HL-60 (cell line): ENCODE data around the gene KRT86.

Source experiments
- GABPA ChIP-seq: IDR thresholded peaks from 2 replicates; pipeline ENCODE4 v1.6.1; 2012; ENCODE audit warnings: low read depth
- POLR2AphosphoS5 ChIP-seq: IDR thresholded peaks from 2 replicates; pipeline ENCODE4 v1.6.1; 2012; ENCODE audit warnings: low read depth
- REST ChIP-seq: IDR thresholded peaks from 2 replicates; pipeline ENCODE4 v1.6.1; 2012; ENCODE audit warnings: low read depth; ENCODE audit not compliant: insufficient replicate concordance
- SPI1 ChIP-seq: IDR thresholded peaks from 2 replicates; pipeline ENCODE4 v1.6.1; 2012; ENCODE audit warnings: low read depth, mild to moderate bottlenecking, borderline replicate concordance
- TF ChIP-seq, protein P1 (sequence below): IDR thresholded peaks from one replicate; pipeline ENCODE4 v1.5.1; 2011; ENCODE audit warnings: low read length, control low read depth, inconsistent platforms; ENCODE audit not compliant: insufficient read depth

GRCh38 chr12:52256584-52256935 lies 17.9 kb upstream of the KRT86 start:
- TF ChIP-seq, protein P1, sequence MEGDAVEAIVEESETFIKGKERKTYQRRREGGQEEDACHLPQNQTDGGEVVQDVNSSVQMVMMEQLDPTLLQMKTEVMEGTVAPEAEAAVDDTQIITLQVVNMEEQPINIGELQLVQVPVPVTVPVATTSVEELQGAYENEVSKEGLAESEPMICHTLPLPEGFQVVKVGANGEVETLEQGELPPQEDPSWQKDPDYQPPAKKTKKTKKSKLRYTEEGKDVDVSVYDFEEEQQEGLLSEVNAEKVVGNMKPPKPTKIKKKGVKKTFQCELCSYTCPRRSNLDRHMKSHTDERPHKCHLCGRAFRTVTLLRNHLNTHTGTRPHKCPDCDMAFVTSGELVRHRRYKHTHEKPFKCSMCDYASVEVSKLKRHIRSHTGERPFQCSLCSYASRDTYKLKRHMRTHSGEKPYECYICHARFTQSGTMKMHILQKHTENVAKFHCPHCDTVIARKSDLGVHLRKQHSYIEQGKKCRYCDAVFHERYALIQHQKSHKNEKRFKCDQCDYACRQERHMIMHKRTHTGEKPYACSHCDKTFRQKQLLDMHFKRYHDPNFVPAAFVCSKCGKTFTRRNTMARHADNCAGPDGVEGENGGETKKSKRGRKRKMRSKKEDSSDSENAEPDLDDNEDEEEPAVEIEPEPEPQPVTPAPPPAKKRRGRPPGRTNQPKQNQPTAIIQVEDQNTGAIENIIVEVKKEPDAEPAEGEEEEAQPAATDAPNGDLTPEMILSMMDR: no peak
- no peak for TF ChIP-seq POLR2AphosphoS5
- TF ChIP-seq REST: no peak
- no peak for TF ChIP-seq SPI1
- TF ChIP-seq GABPA: no peak
